HG03460 (cell line): ENCODE measurements around the gene SH3PXD2A.
"Not testable (repeated sequence)": the region's sequence is repeated elsewhere in the genome, so short reads cannot be mapped to it uniquely, and the experiment has no call there.

Source experiments
- ATAC-seq: cut with Tn5 transposase; IDR thresholded peaks from one replicate; pipeline ENCODE4 v1.9.1; 2021; ENCODE audit not compliant: unreplicated experiment

Gene SH3PXD2A

GRCh38 chr10:103852189-103852711 lies 3.1 kb downstream of the SH3PXD2A start:
- no peak for ATAC-seq

- ATAC-seq = no peak
Measured at GRCh38 chr10:103851261-103851660, 4.1 kb downstream of the SH3PXD2A start.

- no peak for ATAC-seq
Measured at GRCh38 chr10:103850572-103850895, 4.8 kb downstream of the SH3PXD2A start.

- no peak for ATAC-seq
Measured at GRCh38 chr10:103849880-103850571, 5.3 kb downstream of the SH3PXD2A start.

GRCh38 chr10:103849212-103849877 lies 6.0 kb downstream of the SH3PXD2A start:
- ATAC-seq = no peak

GRCh38 chr10:103847909-103848468 lies 7.4 kb downstream of the SH3PXD2A start:
- ATAC-seq = no peak

GRCh38 chr10:103847346-103847745 lies 8.0 kb downstream of the SH3PXD2A start:
- ATAC-seq = no peak

GRCh38 chr10:103845972-103846371 lies 9.4 kb downstream of the SH3PXD2A start:
- ATAC-seq = no peak

GRCh38 chr10:103845346-103845745 lies 10.0 kb downstream of the SH3PXD2A start:
- ATAC-seq = not testable (repeated sequence)

- no peak for ATAC-seq
Measured at GRCh38 chr10:103843854-103844570, 11.4 kb downstream of the SH3PXD2A start.

- ATAC-seq = no peak
Measured at GRCh38 chr10:103843045-103843444, 12.3 kb downstream of the SH3PXD2A start.

GRCh38 chr10:103842605-103843004 lies 12.8 kb downstream of the SH3PXD2A start:
- ATAC-seq = no peak

GRCh38 chr10:103841519-103841918 lies 13.9 kb downstream of the SH3PXD2A start:
- ATAC-seq = no peak

GRCh38 chr10:103840740-103841070 lies 14.7 kb downstream of the SH3PXD2A start:
- no peak for ATAC-seq

- no peak for ATAC-seq
Measured at GRCh38 chr10:103839872-103840739, 15.3 kb downstream of the SH3PXD2A start.

GRCh38 chr10:103839519-103839871 lies 15.9 kb downstream of the SH3PXD2A start:
- ATAC-seq = no peak

- ATAC-seq = no peak
Measured at GRCh38 chr10:103838862-103839518, 16.4 kb downstream of the SH3PXD2A start.

GRCh38 chr10:103838070-103838395 lies 17.3 kb downstream of the SH3PXD2A start:
- no peak for ATAC-seq

- no peak for ATAC-seq
Measured at GRCh38 chr10:103837370-103838069, 17.9 kb downstream of the SH3PXD2A start.

GRCh38 chr10:103836861-103837260 lies 18.5 kb downstream of the SH3PXD2A start:
- no peak for ATAC-seq
